Liver (tissue), 9 donors: ENCODE results near the gene RASAL1. TPM values are rescaled to one million over a fixed set of nuclear protein-coding genes. Genes with fewer than 3 reads are reported as not detected.

ENCODE experiments used
- DNase-seq: peaks from one replicate; pipeline ENCODE4 v3.0.0-alpha.2; 2017; ENCODE audit warnings: low spot score
- H3K27ac ChIP-seq, 2 donors: one replicate each; pipeline ENCODE4 v1.7.0; 2013; ENCODE audit warnings: inconsistent platforms in 2 of 2, low read length in 2 of 2, control low read depth in 1 of 2, low read depth in 1 of 2, mild to moderate bottlenecking in 1 of 2
- H3K27me3 ChIP-seq, 4 donors: one replicate each; pipeline versions ENCODE4 v1.6.1 to v1.7.0; 2013; ENCODE audit warnings: low read length in 3 of 4, inconsistent platforms in 1 of 4, mild to moderate bottlenecking in 1 of 4, moderate library complexity in 1 of 4; ENCODE audit not compliant: control insufficient read depth in 4 of 4, insufficient read depth in 4 of 4
- H3K36me3 ChIP-seq, 4 donors: one replicate each; pipeline versions ENCODE4 v1.6.1 to v1.7.0; 2013; ENCODE audit warnings: low read length in 3 of 4, mild to moderate bottlenecking in 3 of 4, low read depth in 1 of 4, moderate library complexity in 1 of 4; ENCODE audit not compliant: control insufficient read depth in 4 of 4, insufficient read depth in 3 of 4
- H3K4me1 ChIP-seq, 4 donors: one replicate each; pipeline versions ENCODE4 v1.6.1 to v1.7.0; 2013; ENCODE audit warnings: low read length in 3 of 4, mild to moderate bottlenecking in 3 of 4, moderate library complexity in 1 of 4; ENCODE audit not compliant: control insufficient read depth in 4 of 4, insufficient read depth in 4 of 4
- H3K4me3 ChIP-seq, 3 donors: one replicate each; pipeline versions ENCODE4 v1.6.1 to v1.7.0; 2013; ENCODE audit warnings: low read length in 3 of 3, control low read depth in 1 of 3, low read depth in 1 of 3, mild to moderate bottlenecking in 1 of 3
- H3K9ac ChIP-seq, 2 donors: one replicate each; pipeline ENCODE4 v1.7.0; 2013; ENCODE audit warnings: low read length in 2 of 2, mild to moderate bottlenecking in 2 of 2, moderate library complexity in 2 of 2, control low read depth in 1 of 2, low read depth in 1 of 2
- H3K9me3 ChIP-seq, 4 donors: one replicate each; pipeline versions ENCODE4 v1.6.1 to v1.7.0; 2013; ENCODE audit warnings: low read length in 3 of 4; ENCODE audit not compliant: control insufficient read depth in 4 of 4
- FOXA1 ChIP-seq: IDR thresholded peaks from 2 replicates; pipeline ENCODE4 v1.6.1; 2016; ENCODE audit warnings: antibody characterized with exemption
- JUND ChIP-seq, 2 donors: IDR thresholded peaks; 2 replicates each; pipeline ENCODE4 v1.6.1; 2016; ENCODE audit warnings: antibody characterized with exemption in 2 of 2
- NR2F2 ChIP-seq: IDR thresholded peaks from 2 replicates; pipeline ENCODE4 v1.6.1; 2016; ENCODE audit warnings: antibody characterized with exemption
- TAF1 ChIP-seq: conservative IDR thresholded peaks from 2 replicates; pipeline ENCODE4 v1.6.1; 2016; ENCODE audit warnings: antibody characterized with exemption, mild to moderate bottlenecking
- YY1 ChIP-seq: IDR thresholded peaks from 2 replicates; pipeline ENCODE4 v1.6.1; 2016; ENCODE audit warnings: antibody characterized with exemption, mild to moderate bottlenecking
- WGBS: extraction: QIAGEN DNeasy Blood & Tissue Kit; methylation state at CpG from one replicate; pipeline ENCODE4 v1.1.7; 2013; 5-methylcytosine and 5-hydroxymethylcytosine counted together
- polyA plus RNA-seq, 2 donors: library from polyadenylated mRNA; stranded (reverse) in 1 of 2; unstranded in 1 of 2; fragments of 200-250 nt in 1 of 2; fragments of >200 nt in 1 of 2; fragmentation: Nextera tagmentation in 1 of 2; extraction: Ambion mirVana in 1 of 2; gene quantifications; one replicate each; pipeline versions ENCODE4 v1.2.1 to v1.2.3, GENCODE V29; 2013 to 2015
- total RNA-seq, 2 donors: library from RNA; depleted of rRNA; stranded (reverse); fragments of >200 nt; gene quantifications; one replicate each; pipeline ENCODE4 v1.2.3, GENCODE V29; 2014
- TF ChIP-seq, protein P1 (sequence below): IDR thresholded peaks from 2 replicates; pipeline ENCODE4 v1.6.1; 2016; ENCODE audit warnings: antibody characterized with exemption, mild to moderate bottlenecking
- TF ChIP-seq, protein P2 (sequence below): IDR thresholded peaks from 2 replicates; pipeline ENCODE4 v1.6.1; 2016; ENCODE audit warnings: antibody characterized with exemption
- TF ChIP-seq, protein P3 (sequence below): IDR thresholded peaks from 2 replicates; pipeline ENCODE4 v1.6.1; 2016; ENCODE audit warnings: antibody characterized with exemption
- TF ChIP-seq, protein P4 (sequence below): IDR thresholded peaks from 2 replicates; pipeline ENCODE4 v1.6.1; 2016; ENCODE audit warnings: antibody characterized with exemption
- donor health status: healthy.
- donor health status: healthy.
- donor health status: healthy.
- donor health status: healthy.
- donor health status: healthy.

The RASAL1 gene
- total and polyA plus RNA-seq, 4 donors: 0.20 to 0.33 (median 0.26) TPM

DNA sequence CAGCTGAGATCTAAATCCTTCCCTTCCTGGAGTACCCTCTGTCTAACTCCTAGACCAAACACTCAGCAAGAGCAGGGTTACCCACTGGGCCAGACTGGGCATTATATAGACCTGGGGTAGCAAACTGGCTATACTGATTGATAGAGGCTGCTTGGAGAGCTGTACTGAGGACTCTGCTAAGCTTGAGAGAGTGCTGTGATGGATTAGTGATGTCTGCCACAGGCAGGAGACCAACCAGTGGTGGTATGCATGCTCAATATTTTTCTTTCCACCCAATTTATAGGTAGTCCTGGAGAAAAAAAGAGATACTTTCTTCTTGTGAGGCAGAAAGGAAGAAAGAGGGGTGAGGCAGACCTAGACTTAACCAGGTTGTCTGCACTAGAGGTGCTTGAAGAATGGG, 45.7 kb downstream of the RASAL1 start (continued):
- TF ChIP-seq, protein P1, sequence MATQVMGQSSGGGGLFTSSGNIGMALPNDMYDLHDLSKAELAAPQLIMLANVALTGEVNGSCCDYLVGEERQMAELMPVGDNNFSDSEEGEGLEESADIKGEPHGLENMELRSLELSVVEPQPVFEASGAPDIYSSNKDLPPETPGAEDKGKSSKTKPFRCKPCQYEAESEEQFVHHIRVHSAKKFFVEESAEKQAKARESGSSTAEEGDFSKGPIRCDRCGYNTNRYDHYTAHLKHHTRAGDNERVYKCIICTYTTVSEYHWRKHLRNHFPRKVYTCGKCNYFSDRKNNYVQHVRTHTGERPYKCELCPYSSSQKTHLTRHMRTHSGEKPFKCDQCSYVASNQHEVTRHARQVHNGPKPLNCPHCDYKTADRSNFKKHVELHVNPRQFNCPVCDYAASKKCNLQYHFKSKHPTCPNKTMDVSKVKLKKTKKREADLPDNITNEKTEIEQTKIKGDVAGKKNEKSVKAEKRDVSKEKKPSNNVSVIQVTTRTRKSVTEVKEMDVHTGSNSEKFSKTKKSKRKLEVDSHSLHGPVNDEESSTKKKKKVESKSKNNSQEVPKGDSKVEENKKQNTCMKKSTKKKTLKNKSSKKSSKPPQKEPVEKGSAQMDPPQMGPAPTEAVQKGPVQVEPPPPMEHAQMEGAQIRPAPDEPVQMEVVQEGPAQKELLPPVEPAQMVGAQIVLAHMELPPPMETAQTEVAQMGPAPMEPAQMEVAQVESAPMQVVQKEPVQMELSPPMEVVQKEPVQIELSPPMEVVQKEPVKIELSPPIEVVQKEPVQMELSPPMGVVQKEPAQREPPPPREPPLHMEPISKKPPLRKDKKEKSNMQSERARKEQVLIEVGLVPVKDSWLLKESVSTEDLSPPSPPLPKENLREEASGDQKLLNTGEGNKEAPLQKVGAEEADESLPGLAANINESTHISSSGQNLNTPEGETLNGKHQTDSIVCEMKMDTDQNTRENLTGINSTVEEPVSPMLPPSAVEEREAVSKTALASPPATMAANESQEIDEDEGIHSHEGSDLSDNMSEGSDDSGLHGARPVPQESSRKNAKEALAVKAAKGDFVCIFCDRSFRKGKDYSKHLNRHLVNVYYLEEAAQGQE: no peak
- TF ChIP-seq TAF1 (no peak), NR2F2 (no peak), FOXA1 (no peak), JUND (IDR thresholded peaks at IDR 0.05) (no peak), YY1 (no peak)
- TF ChIP-seq, protein P2, sequence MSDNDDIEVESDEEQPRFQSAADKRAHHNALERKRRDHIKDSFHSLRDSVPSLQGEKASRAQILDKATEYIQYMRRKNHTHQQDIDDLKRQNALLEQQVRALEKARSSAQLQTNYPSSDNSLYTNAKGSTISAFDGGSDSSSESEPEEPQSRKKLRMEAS: no peak
- TF ChIP-seq, protein P3, sequence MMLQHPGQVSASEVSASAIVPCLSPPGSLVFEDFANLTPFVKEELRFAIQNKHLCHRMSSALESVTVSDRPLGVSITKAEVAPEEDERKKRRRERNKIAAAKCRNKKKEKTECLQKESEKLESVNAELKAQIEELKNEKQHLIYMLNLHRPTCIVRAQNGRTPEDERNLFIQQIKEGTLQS: no peak

DNA sequence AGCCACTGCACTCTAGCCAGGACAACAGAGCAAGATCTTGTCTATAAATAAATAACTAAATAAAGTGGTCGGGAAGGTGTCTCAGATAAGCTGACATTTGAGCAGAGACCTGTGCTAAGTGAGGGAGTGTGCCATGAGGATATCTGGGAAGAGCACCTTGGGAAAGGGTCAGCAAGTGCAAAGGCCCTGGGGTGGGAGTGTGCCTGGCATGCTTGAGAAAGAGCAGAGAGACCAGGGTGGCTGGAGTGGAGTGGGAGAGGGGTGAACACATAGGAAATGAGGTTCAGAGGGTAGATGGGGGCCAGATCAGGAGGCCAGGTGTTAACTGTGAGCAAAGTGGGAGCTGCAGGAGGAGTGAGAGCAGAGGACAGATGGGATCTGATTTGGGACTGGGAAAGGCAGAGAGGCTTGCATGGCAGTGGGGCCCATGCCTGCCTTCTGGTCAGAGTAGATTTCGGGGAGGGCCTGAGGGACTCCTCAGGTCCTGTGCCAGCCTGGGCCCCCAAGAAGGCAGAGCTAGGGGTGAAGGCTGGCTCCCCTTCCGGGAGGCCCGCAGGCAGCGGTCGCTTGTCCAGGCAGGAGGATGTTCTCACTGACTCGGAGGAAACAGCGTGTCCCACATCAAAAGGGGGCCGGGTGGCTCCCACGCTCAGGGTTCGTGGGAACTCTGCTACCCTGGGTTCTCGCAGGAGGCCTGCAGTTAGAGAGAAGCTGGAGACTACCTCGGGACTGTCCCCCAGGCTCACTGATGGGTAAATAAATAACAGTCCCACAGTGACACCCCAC, 46.4 kb downstream of the RASAL1 start:
- H3K9me3 ChIP-seq: no peaks in the 10 kb centered on the region
- H3K4me1 ChIP-seq: peaks cover 0 to 17% (median 13%) of the 10 kb centered on the region in 4 donors
- H3K27ac ChIP-seq: no peak overlapping the region
- TF ChIP-seq, protein P4, sequence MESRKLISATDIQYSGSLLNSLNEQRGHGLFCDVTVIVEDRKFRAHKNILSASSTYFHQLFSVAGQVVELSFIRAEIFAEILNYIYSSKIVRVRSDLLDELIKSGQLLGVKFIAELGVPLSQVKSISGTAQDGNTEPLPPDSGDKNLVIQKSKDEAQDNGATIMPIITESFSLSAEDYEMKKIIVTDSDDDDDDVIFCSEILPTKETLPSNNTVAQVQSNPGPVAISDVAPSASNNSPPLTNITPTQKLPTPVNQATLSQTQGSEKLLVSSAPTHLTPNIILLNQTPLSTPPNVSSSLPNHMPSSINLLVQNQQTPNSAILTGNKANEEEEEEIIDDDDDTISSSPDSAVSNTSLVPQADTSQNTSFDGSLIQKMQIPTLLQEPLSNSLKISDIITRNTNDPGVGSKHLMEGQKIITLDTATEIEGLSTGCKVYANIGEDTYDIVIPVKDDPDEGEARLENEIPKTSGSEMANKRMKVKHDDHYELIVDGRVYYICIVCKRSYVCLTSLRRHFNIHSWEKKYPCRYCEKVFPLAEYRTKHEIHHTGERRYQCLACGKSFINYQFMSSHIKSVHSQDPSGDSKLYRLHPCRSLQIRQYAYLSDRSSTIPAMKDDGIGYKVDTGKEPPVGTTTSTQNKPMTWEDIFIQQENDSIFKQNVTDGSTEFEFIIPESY: no peak
- TF ChIP-seq, protein P2: no peak
- no peak for TF ChIP-seq JUND (IDR thresholded peaks at IDR 0.05)
- TF ChIP-seq, protein P1: no peak
- no peaks in the 10 kb centered on the region for H3K27me3 ChIP-seq
- no peaks in the 10 kb centered on the region for H3K36me3 ChIP-seq
- H3K4me3 ChIP-seq: no peak overlapping the region
- DNase-seq: no peak
- H3K9ac ChIP-seq: no peak overlapping the region
- WGBS: 86% methylated on average over 13 of the region's 13 CpGs
